ENCODE measurements around the gene TMEM94. TPM values are rescaled to one million over a fixed set of nuclear protein-coding genes. Genes with fewer than 3 reads are reported as not detected.

The TMEM94 gene
- total and polyA plus RNA-seq, 9 of the 15 experiments (the other 6 are each of a cell fraction or from before 2014, with no cell fraction given): 0.35 to 48.1 (median 14.4) TPM

DNA sequence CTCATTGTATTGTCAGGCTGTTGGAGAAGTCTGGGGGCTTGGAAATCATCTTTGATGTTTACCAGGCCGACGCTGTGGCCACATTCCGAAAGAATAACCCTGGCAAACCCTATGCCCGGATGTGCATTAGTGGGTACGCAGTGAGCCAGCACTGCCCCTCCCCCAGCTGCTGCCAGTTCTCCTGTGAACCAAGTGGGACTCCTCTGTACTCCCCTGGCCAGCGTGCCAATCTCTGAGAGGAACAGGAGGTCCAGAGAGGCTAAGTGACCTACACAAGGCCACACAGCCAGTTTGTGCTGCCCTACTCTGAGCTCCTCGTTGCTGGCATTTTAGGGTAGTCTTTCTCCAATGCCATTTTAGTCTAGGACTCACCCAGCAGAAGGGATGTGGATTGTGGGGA is 67.2 kb downstream of the TMEM94 start (continued):
- TF ChIP-seq ETV1 (tag; conservative IDR thresholded peaks at IDR 0.05; ENCODE audit: low read depth) (no peak), CBX2 (IDR thresholded peaks at IDR 0.05; ENCODE audit: insufficient read depth, low read length, poor library complexity, severe bottlenecking) (no peak), ZKSCAN1 (IDR thresholded peaks at IDR 0.05; ENCODE audit: low read depth, low read length) (0 out of 2 replicates have a peak, but pooled peaks have one; percentile 15)
- TF ChIP-seq, protein P1, sequence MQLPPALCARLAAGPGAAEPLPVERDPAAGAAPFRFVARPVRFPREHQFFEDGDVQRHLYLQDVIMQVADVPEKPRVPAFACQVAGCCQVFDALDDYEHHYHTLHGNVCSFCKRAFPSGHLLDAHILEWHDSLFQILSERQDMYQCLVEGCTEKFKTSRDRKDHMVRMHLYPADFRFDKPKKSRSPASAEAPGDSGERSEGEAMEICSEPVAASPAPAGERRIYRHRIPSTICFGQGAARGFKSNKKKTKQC (CRISPR knock-in tag; IDR thresholded peaks at IDR 0.05): no peak
- TF ChIP-seq, protein P2, sequence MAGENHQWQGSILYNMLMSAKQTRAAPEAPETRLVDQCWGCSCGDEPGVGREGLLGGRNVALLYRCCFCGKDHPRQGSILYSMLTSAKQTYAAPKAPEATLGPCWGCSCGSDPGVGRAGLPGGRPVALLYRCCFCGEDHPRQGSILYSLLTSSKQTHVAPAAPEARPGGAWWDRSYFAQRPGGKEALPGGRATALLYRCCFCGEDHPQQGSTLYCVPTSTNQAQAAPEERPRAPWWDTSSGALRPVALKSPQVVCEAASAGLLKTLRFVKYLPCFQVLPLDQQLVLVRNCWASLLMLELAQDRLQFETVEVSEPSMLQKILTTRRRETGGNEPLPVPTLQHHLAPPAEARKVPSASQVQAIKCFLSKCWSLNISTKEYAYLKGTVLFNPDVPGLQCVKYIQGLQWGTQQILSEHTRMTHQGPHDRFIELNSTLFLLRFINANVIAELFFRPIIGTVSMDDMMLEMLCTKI (IDR thresholded peaks at IDR 0.05; ENCODE audit: partially characterized antibody): no peak

DNA sequence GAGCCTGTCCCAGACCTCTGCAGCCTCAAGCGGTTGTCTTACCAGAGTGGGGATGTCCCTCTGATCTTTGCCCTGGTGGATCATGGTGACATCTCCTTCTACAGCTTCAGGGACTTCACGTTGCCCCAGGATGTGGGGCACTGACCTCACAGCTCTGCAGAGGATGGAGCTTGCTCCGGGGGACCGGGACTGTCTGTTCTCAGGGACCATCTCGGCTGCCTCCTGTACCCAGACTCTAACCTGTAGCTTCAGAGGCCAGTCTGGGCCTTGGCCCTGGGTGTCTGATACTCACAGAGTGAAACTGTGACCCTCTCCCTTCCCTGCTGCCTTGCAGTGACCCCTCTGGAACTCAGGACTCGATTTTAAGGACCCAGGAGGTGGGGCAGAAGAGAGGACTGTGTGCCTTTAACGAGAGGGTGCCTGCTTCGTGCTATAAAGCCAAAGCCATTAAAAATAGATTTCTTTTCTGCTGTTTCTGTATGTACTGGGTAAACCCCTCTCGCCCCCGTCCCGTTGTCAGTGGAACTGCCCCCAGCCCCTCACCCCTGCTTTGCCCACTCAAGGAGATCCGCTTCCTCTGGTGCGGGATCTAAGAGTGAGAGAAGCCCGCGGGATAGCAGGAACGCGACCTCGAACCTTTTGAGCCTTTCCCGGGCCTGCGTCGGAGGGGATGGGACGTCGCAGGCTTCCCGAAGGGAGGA is 68.0 kb downstream of the TMEM94 start:
- BruUV-seq (replicated peaks): no TSS peak
- ChIA-PET CTCF (ENCODE audit: low intra/inter-chr PET ratio) (interaction anchor here (1.9 to 2.3 kb wide), 2 partner anchors 9 to 98 kb away, joined by 9 read pairs; partner anchors contain the start of genes CASKIN2 and TSEN54), POLR2A (interaction anchor here (0.8 to 1.3 kb wide), 4 partner anchors 8 to 46 kb away, joined by 3 to 5 read pairs (median 4); partner anchors contain the start of gene TSEN54)
- Histone ChIP-seq H3K9ac (ENCODE audit: insufficient read depth in 1 of 2, low read depth in 2 of 2, low read length in 2 of 2) (peak overlapping the region; percentile 55 to 89; a peak in 3 of 4 replicates), H3K4me2 (ENCODE audit: insufficient read depth, low read length) (peak overlapping the region; percentile 73), H3K4me3 (peak overlapping the region; percentile 94), H3K27me3 (ENCODE audit: control insufficient read depth in 2 of 2, insufficient read depth in 2 of 2, low read length in 2 of 2) (no peaks in the 10 kb centered on the region), H3K9me3 (replicated peaks; ENCODE audit: control insufficient read depth, insufficient read depth, low read depth, low read length) (no peaks in the 10 kb centered on the region), H3K36me3 (ENCODE audit: control insufficient read depth, insufficient read depth, low read length) (peaks cover 41% of the 10 kb centered on the region), H3K27ac (ENCODE audit: extremely low read depth, low read depth, low read length) (peak overlapping the region; percentile 55; the same call in 1 of the 3 replicates), H4K20me1 (replicated peaks; ENCODE audit: control insufficient read depth, insufficient read depth, low read length) (no peaks in the 10 kb centered on the region; the same call in 1 of the 2 replicates), H3K79me2 (ENCODE audit: control insufficient read depth, insufficient read depth, low read length) (peaks cover 8% of the 10 kb centered on the region; the same call in 1 of the 3 replicates), H3K9me1 (ENCODE audit: control insufficient read depth, insufficient read depth, low read length) (no peaks in the 10 kb centered on the region), H2AFZ (ENCODE audit: low read depth, low read length) (peak overlapping the region; percentile 92), H3K4me1 (replicated peaks in 1 of 2; ENCODE audit: control insufficient read depth in 2 of 2, insufficient read depth in 2 of 2, low read length in 2 of 2) (peaks cover 12 to 35% of the 10 kb centered on the region in 2 experiments)
- in situ Hi-C loops (cut with MboI): no loop called here
- TF ChIP-seq KDM5B (IDR thresholded peaks at IDR 0.05; ENCODE audit: insufficient replicate concordance, low read depth, low read length): peak; percentile 11
- TF ChIP-seq ETS2 (tag; IDR thresholded peaks at IDR 0.05; ENCODE audit: borderline replicate concordance, poor library complexity, severe bottlenecking): no peak
- no peak for TF ChIP-seq SRSF3 (IDR thresholded peaks at IDR 0.05; ENCODE audit: insufficient read depth, low read length)
- FAIRE-seq (peak; percentile 32), DNase-seq (ENCODE audit: extremely low read depth in 1 of 4, low spot score in 3 of 4) (no peak), ATAC-seq (no peak)
- intact Hi-C loops (cut with micrococcal nuclease): loop anchor here (10.0 kb wide), 1 partner anchor 240 kb away; the partner anchor contains the start of gene SLC25A19
- 29% methylated on average over 18 of the region's 24 CpGs for WGBS (ENCODE audit: insufficient coverage, low coverage, missing lambda C conversion rate)
